ENCODE measurements around the gene CALY. TPM values are rescaled to one million over a fixed set of nuclear protein-coding genes. Genes with fewer than 3 reads are reported as not detected.

CALY gene
- total and polyA plus RNA-seq, 11 donors = 1.7 TPM; not detected in 10

DNA sequence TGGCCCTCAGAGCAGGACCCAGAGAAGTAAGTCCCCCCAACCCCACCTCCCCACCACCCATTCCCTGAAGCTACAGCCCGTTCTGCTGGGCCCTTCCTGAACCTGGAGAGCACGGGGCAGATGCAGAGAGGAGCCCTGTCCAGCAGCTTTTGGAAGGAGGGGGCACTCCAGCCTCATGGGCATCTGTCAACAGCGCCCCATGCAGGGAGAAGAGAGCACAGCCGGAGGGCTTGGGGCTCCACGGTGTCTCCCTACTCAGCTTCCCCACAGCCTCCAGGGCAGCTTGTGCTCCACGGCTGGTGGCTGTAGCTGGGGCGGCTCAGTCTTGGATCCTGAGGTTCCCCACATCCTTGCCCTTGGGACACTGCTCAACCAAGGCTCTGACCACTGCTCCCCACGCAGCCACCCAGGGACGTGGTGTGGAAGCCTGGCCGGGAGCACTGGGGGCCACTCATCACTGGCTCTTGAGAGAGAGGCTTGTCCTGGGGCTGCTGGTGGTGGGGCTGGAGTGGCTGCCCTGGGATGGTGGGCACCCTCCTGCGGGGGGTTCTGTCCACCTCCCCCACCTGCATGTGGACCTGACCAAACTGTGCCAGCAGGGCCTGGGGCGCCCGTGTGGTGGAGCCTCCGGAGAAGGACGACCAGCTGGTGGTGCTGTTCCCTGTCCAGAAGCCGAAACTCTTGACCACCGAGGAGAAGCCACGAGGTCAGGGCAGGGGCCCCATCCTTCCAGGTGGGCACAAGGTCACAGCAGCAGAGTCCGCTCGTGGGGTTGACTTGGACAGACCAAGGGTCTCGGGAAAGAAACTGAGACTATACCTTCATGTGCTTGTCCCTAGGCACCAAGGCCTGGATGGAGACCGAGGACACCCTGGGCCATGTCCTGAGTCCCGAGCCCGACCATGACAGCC lies 15.0 kb upstream of the CALY start:
- Histone ChIP-seq H3K27me3 (peaks cover 0 to 32% (median 14%) of the 10 kb centered on the region in 9 donors), H3K4me3 (no peak overlapping the region), H3K27ac (no peak overlapping the region), H3K36me3 (peaks cover 0 to 5% (median 0%) of the 10 kb centered on the region in 9 donors), H3K9me3 (no peaks in the 10 kb centered on the region), H3K4me1 (peaks cover 0 to 9% (median 4%) of the 10 kb centered on the region in 12 donors)
- intact Hi-C loops (cut with DNase I) = no loop called here
- ATAC-seq = no peak
- 63 to 78% (median 69%) methylated on average over 14 to 24 of the region's 24 CpGs for WGBS, 4 donors
- no peak for TF ChIP-seq POLR2A (IDR thresholded peaks at IDR 0.05)
- no peak for TF ChIP-seq CTCF (IDR thresholded peaks at IDR 0.05)
- peak in 1 of 5 donors; percentile 56 for DNase-seq

GRCh38 chr10:133350950-133351329 lies 14.2 kb upstream of the CALY start:
- ATAC-seq (no peak), DNase-seq (peak in 1 of 5 donors; percentile 49)
- no peak for TF ChIP-seq CTCF (IDR thresholded peaks at IDR 0.05)
- TF ChIP-seq POLR2A (IDR thresholded peaks at IDR 0.05) = no peak
- Histone ChIP-seq H3K27me3 (peaks cover 0 to 39% (median 16%) of the 10 kb centered on the region in 9 donors), H3K4me3 (no peak overlapping the region), H3K36me3 (peaks cover 0 to 5% (median 0%) of the 10 kb centered on the region in 9 donors), H3K9me3 (no peaks in the 10 kb centered on the region), H3K27ac (no peak overlapping the region), H3K4me1 (peaks cover 0 to 2% (median 0%) of the 10 kb centered on the region in 12 donors)
- 24 to 67% (median 41%) methylated on average over 4 to 13 of the region's 13 CpGs for WGBS, 4 donors
- intact Hi-C loops (cut with DNase I) = no loop called here

DNA sequence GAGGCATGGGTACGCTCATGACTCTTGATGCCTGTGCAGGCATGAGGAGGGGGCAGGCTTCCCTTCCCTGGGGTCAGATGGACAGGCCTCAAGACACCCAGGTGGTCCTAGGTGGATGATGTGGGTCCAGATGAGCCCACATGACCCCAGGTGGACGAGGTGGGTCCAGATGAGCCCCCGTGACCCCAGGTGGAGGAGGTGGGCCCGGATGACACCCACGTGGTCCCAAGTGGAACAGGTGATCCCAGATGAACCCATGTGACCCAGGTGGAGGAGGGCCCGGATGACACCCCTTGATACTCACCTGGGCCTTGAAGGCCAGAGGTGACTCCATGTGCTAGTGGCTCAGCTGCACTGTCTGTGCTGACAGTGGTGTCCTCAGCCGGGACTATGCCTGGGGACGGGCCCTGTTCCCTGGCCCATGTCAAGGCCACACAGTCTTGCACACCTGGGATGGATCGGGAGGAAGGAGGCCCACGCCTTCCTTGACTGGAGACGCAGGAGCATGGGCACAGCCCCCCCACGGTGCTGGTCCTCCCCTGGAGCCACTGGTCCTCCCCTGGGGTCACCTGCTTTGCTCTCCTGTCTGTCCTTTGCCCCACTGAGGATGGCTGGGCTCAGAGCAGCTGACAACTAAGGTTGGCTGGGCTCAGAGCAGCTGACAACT lies 13.7 kb upstream of the CALY start:
- H3K27me3 ChIP-seq = peaks cover 0 to 44% (median 16%) of the 10 kb centered on the region in 9 donors
- DNase-seq (peak in 1 of 5 donors; percentile 44), ATAC-seq (no peak)
- no peak for TF ChIP-seq CTCF (IDR thresholded peaks at IDR 0.05)
- TF ChIP-seq POLR2A (IDR thresholded peaks at IDR 0.05) = no peak
- no peak overlapping the region for H3K4me3 ChIP-seq
- H3K4me1 ChIP-seq = no peaks in the 10 kb centered on the region
- 69 to 83% (median 80%) methylated on average over 1 to 12 of the region's 12 CpGs for WGBS, 4 donors
- intact Hi-C loops (cut with DNase I) = no loop called here
- no peak overlapping the region for H3K27ac ChIP-seq
- peaks cover 0 to 3% (median 0%) of the 10 kb centered on the region in 9 donors for H3K36me3 ChIP-seq
- no peaks in the 10 kb centered on the region for H3K9me3 ChIP-seq

DNA sequence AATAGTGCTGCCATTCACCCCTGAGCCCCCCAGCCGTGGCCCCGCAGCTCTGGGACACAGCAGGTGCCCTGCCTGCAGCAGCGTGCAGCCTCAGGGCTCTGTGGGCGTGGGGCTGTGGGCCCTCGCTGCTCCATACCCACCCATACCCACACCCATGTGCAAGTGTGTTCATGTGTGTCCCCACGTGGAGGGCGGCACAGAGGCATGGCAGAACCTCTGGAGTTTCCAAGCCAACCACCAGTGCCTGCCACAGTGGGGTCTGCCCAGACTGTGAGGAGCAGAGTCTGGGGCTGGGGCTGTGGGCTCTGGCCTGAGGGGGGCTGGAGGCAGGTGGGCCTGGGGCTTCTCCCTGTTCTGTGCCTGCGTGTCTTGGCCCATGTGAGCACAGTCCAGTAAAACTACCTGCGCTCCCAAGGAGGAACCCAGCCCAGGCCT lies 12.9 kb upstream of the CALY start:
- Histone ChIP-seq H3K27me3 (peaks cover 0 to 44% (median 17%) of the 10 kb centered on the region in 9 donors), H3K9me3 (no peaks in the 10 kb centered on the region), H3K4me3 (no peak overlapping the region), H3K27ac (no peak overlapping the region), H3K4me1 (no peaks in the 10 kb centered on the region), H3K36me3 (no peaks in the 10 kb centered on the region)
- TF ChIP-seq POLR2A (IDR thresholded peaks at IDR 0.05) = no peak
- TF ChIP-seq CTCF (IDR thresholded peaks at IDR 0.05) = no peak
- ATAC-seq = no peak
- WGBS, 4 donors = 62 to 80% (median 75%) methylated on average over 5 to 9 of the region's 9 CpGs
- peak in 1 of 5 donors; percentile 44 for DNase-seq
- intact Hi-C loops (cut with DNase I) = no loop called here

All from heart left ventricle (tissue), 16 donors.